Adrenal gland (tissue), 12 donors: Measurements from ENCODE around the gene HEXIM1. TPM values are rescaled to one million over a fixed set of nuclear protein-coding genes. Genes with fewer than 3 reads are reported as not detected.
"Not testable (repeated sequence)": the region's sequence is repeated elsewhere in the genome, so short reads cannot be mapped to it uniquely, and the experiment has no call there.

Source experiments
- DNase-seq, 7 donors: peaks; one replicate each; pipeline ENCODE4 v3.0.0-alpha.2; 2019 to 2020
- H3K27ac ChIP-seq, 5 donors: fragments of 200-600 bp; sonication (generic) in 4 of 5; 1 replicate in 3 of 5; 2 replicates in 2 of 5; pipeline versions ENCODE4 v1.5.1 to v1.8.0; 2016 to 2020; ENCODE audit warnings: mild to moderate bottlenecking in 1 of 5
- H3K27me3 ChIP-seq: fragments of 200-600 bp; 2 replicates; pipeline ENCODE4 v1.8.0; 2021
- H3K36me3 ChIP-seq, 2 donors: fragments of 200-600 bp; replicated peaks in 1 of 2; 1 replicate in 1 of 2; 2 replicates in 1 of 2; pipeline versions ENCODE4 v1.5.1 to v1.8.0; 2018 to 2022
- H3K4me1 ChIP-seq, 2 donors: fragments of 200-600 bp; replicated peaks in 1 of 2; 1 replicate in 1 of 2; 2 replicates in 1 of 2; pipeline versions ENCODE4 v1.5.1 to v1.8.0; 2018 to 2021
- H3K4me3 ChIP-seq, 4 donors: fragments of 200-600 bp; sonication (generic) in 3 of 4; one replicate each; pipeline ENCODE4 v1.5.1; 2016 to 2018
- H3K9me3 ChIP-seq, 3 donors: fragments of 200-600 bp; sonication (generic) in 1 of 3; replicated peaks in 1 of 3; 1 replicate in 2 of 3; 2 replicates in 1 of 3; pipeline versions ENCODE4 v1.5.1 to v1.8.0; 2016 to 2021
- CTCF ChIP-seq, 6 experiments: fragments of 450-650 bp in 4 of 6; fragments of 200-600 bp in 2 of 6; sonication (generic) in 1 of 6; IDR thresholded peaks; 1 replicate in 5 of 6; 2 replicates in 1 of 6; pipeline versions ENCODE4 v1.5.1 to v1.8.0; 2016 to 2021; ENCODE audit warnings: antibody characterized with exemption in 6 of 6, mild to moderate bottlenecking in 2 of 6, moderate library complexity in 1 of 6
- POLR2A ChIP-seq, 2 donors: fragments of 450-650 bp; IDR thresholded peaks; one replicate each; pipeline ENCODE4 v1.6.1; 2017; ENCODE audit warnings: antibody characterized with exemption in 2 of 2, mild to moderate bottlenecking in 2 of 2, moderate library complexity in 1 of 2
- WGBS, 4 donors: extraction: QIAGEN DNeasy Blood & Tissue Kit in 2 of 4; methylation state at CpG; one replicate each; pipeline versions ENCODE4 v1.1.5 to v1.1.7; 2013 to 2017; 5-methylcytosine and 5-hydroxymethylcytosine counted together
- intact Hi-C, 2 donors: fragments of 100-400 bp; cut with DNase I; formaldehyde crosslinking; loops; one replicate each; pipeline versions ENCODE4 v1.14.1 to v1.15.0; 2022 to 2023
- polyA plus RNA-seq, 3 donors: library from polyadenylated mRNA; stranded (reverse); fragments of 200-250 nt in 2 of 3; fragments of 350-450 nt in 1 of 3; fragmentation: Illumina TruSeq in 1 of 3; extraction: RNeasy Lipid Tissue Mini Kit (QIAGEN cat#74804) in 1 of 3; gene quantifications; one replicate each; pipeline ENCODE4 v1.2.3, GENCODE V29; 2013 to 2014
- total RNA-seq, 9 donors: library from RNA; depleted of rRNA in 4 of 9; stranded (reverse); fragments of >200 nt in 4 of 9; fragments of 120-200 nt in 1 of 9; fragmentation: NEBNext Ultra II Directional in 1 of 9; extraction: Animal tissue kit (Norgen Biotek cat#: 25700) in 1 of 9; gene quantifications; one replicate each; pipeline versions ENCODE4 v1.1.0 to v1.2.4, GENCODE V29; 2013 to 2023
- donor health status: healthy with polysubstance abuse.
- donor health status: Bipolar disorder and iron deficiency.
- donor health status: DM: yes; HTN: yes; CAD: no.
- donor health status: DM: no; HTN: no; CAD: no.
- donor health status: DM: no; HTN: no; CAD: no.
- donor health status: DM: yes; HTN: yes; CAD: no.

HEXIM1 gene
- total and polyA plus RNA-seq, 12 donors, result 19.4 to 159 (median 30.9) TPM

- TF ChIP-seq CTCF (IDR thresholded peaks at IDR 0.05) (no peak), POLR2A (IDR thresholded peaks at IDR 0.05) (no peak)
- intact Hi-C loops, result no loop called here
- Histone ChIP-seq H3K4me3 (no peak overlapping the region), H3K27me3 (no peaks in the 10 kb centered on the region), H3K9me3 (no peaks in the 10 kb centered on the region), H3K4me1 (peaks cover 13 to 16% of the 10 kb centered on the region in 2 donors), H3K27ac (no peak overlapping the region), H3K36me3 (peaks cover 0 to 17% of the 10 kb centered on the region in 2 donors)
- WGBS, 4 donors, result 85 to 92% (median 90%) methylated on average over 2 to 22 of the region's 22 CpGs
- no peak for DNase-seq
Measured at GRCh38 chr17:45120558-45120957, 27.7 kb upstream of the HEXIM1 start.

DNA sequence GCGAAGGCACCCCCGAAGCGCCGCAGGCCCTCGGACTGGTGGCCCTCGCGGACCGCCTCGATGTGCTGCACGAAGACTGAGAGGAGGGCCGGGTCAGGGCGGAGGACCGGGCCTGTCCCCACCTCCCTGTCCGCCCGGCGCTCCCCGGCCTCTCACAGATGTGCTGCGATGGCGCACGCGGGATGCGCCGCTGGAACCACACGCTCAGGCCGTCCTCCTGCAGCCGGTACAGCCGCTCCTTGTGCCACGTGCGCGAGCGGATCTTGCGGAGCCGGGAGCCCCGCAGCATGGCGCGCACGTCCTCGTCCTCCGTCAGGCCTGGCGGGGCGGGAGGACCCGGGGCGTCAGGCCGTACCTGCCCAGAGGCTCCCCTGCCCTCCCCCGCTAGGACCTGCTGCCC, 27.2 kb upstream of the HEXIM1 start:
- peaks cover 0 to 14% of the 10 kb centered on the region in 2 donors for H3K36me3 ChIP-seq
- H3K27me3 ChIP-seq, result no peaks in the 10 kb centered on the region
- H3K4me1 ChIP-seq, result peaks cover 13 to 16% of the 10 kb centered on the region in 2 donors
- WGBS, 4 donors, result 64 to 79% (median 70%) methylated on average over 14 to 45 of the region's 45 CpGs
- DNase-seq, result no peak
- no peak overlapping the region for H3K27ac ChIP-seq
- intact Hi-C loops, result no loop called here
- TF ChIP-seq CTCF (IDR thresholded peaks at IDR 0.05) (no peak), POLR2A (IDR thresholded peaks at IDR 0.05) (no peak)
- no peak overlapping the region for H3K4me3 ChIP-seq
- no peaks in the 10 kb centered on the region for H3K9me3 ChIP-seq

GRCh38 chr17:45123076-45123770, 25.1 kb upstream of the HEXIM1 start:
- peak overlapping the region in 3 of 5 donors; percentile 77 to 89 (median 84) for H3K27ac ChIP-seq
- intact Hi-C loops, result no loop called here
- no peak for DNase-seq
- H3K4me3 ChIP-seq, result no peak overlapping the region
- no peaks in the 10 kb centered on the region for H3K9me3 ChIP-seq
- 73 to 87% (median 81%) methylated on average over 5 to 6 of the region's 6 CpGs for WGBS, 4 donors
- no peak for TF ChIP-seq POLR2A (IDR thresholded peaks at IDR 0.05)
- TF ChIP-seq CTCF (IDR thresholded peaks at IDR 0.05), result no peak
- peaks cover 20% of the 10 kb centered on the region in 2 donors for H3K4me1 ChIP-seq
- peaks cover 0 to 8% of the 10 kb centered on the region in 2 donors for H3K36me3 ChIP-seq
- no peaks in the 10 kb centered on the region for H3K27me3 ChIP-seq

GRCh38 chr17:45123930-45124796, 24.1 kb upstream of the HEXIM1 start:
- Histone ChIP-seq H3K4me1 (peaks cover 29 to 30% of the 10 kb centered on the region in 2 donors), H3K27ac (peak overlapping the region in 4 of 5 donors; percentile 24 to 89 (median 80)), H3K4me3 (no peak overlapping the region), H3K36me3 (no peaks in the 10 kb centered on the region), H3K27me3 (no peaks in the 10 kb centered on the region), H3K9me3 (no peaks in the 10 kb centered on the region)
- intact Hi-C loops, result no loop called here
- TF ChIP-seq POLR2A (IDR thresholded peaks at IDR 0.05), result peak in 1 of 2 donors; percentile 21
- TF ChIP-seq CTCF (IDR thresholded peaks at IDR 0.05), result no peak
- DNase-seq, result peak; percentile 68 to 92 (median 86)
- WGBS, 4 donors, result 49 to 73% (median 58%) methylated on average over 4 to 15 of the region's 15 CpGs

DNA sequence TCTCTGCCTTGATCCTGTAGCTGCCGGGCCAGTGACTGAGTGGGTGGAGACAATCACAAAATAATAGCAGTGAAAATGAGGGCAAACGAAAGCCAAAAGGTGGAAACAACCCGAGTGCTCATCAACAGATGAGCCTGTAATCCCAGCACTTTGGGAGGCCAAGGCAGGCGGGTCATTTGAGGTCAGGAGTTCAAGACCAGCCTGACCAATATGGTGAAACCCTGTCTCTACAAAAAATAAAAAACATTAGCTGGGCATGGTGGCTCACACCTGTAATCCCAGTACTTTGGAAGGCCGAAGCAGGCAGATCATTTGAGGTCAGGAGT, 23.5 kb upstream of the HEXIM1 start:
- not testable (repeated sequence) for DNase-seq
- peaks cover 35 to 36% of the 10 kb centered on the region in 2 donors for H3K4me1 ChIP-seq
- H3K27ac ChIP-seq, result peak overlapping the region in 3 of 5 donors; percentile 77 to 89 (median 84)

More for the DNA sequence above, 23.5 kb upstream of the HEXIM1 start:
- H3K36me3 ChIP-seq, intact Hi-C loops, H3K9me3 ChIP-seq, H3K4me3 ChIP-seq, H3K27me3 ChIP-seq: not testable (repeated sequence)
- WGBS, 4 donors, result 66 to 80% (median 74%) methylated on average over 5 of the region's 5 CpGs
